Sigmoid colon (tissue), 4 donors: ENCODE results near the gene WDR74.

Experiments
- CTCF ChIP-seq, 4 experiments: fragments of 450-650 bp in 3 of 4; fragments of 200-600 bp in 1 of 4; IDR thresholded peaks; one replicate each; pipeline ENCODE4 v1.5.1; 2016 to 2019; ENCODE audit warnings: antibody characterized with exemption in 4 of 4, mild to moderate bottlenecking in 3 of 4, moderate library complexity in 2 of 4
- EP300 ChIP-seq, 4 donors: sonication (generic); formaldehyde crosslinking; IDR thresholded peaks; one replicate each; pipeline ENCODE4 v1.6.1; 2017; ENCODE audit warnings: antibody characterized with exemption in 4 of 4

GRCh38 chr11:62810748-62811147 lies 28.6 kb downstream of the WDR74 start:
- no peak for TF ChIP-seq CTCF (IDR thresholded peaks at IDR 0.05)
- no peak for TF ChIP-seq EP300 (IDR thresholded peaks at IDR 0.05)
